IPS DF 19.7 (cell line): ENCODE data around the gene BTNL8.

Source experiments
- DNase-seq: peaks from one replicate; pipeline ENCODE4 v3.0.0-alpha.2; 2013; ENCODE audit warnings: low read depth, low spot score

BTNL8 gene

GRCh38 chr5:180969406-180969805 is 70.4 kb downstream of the BTNL8 start:
- DNase-seq, result no peak

DNA sequence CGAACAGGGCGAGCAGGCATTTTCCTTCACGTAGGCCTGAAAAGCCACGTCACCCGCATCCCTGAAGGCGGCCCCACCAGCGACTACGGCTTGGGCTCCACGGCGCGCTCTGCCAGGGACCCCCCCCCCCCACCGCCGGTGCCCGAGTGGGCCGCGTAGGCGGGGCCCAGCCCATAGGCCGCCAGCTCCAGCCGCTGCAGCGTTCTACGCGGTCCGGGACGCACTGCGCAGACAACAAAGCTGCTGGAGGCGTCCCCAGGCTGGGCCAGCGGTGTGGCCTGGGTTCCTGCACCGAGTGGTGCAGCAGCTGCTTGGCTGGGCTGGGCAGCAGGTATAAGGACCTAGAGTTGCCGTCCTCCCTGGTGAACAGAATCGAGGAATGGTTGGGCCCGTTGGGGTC is 71.4 kb downstream of the BTNL8 start:
- DNase-seq, result no peak

- DNase-seq, result no peak
These were observed 71.9 kb downstream of the BTNL8 start for GRCh38 chr5:180970875-180971274.

GRCh38 chr5:180974612-180975315 is 75.8 kb downstream of the BTNL8 start:
- no peak for DNase-seq

DNA sequence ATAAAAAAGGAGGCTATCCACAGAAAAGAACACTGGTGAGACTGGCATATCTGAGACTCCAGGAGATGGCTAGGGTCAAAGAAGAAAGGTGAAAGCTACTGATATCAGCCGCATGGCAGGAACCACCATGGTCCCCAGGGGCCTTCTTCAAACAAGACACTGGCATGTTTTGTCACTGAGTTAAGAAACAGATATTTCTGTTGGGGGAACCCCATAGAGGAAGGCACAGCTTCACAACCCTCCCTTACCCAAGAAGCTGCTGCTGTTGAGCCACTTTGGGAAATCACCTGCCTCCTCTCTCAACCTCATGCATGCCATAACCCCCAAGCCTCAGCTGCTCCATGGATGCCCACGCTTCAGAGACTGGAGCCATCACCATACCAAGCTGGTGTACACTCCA is 76.4 kb downstream of the BTNL8 start:
- DNase-seq, result no peak

- DNase-seq, result no peak
These were observed 77.6 kb downstream of the BTNL8 start for GRCh38 chr5:180976518-180976917.

DNA sequence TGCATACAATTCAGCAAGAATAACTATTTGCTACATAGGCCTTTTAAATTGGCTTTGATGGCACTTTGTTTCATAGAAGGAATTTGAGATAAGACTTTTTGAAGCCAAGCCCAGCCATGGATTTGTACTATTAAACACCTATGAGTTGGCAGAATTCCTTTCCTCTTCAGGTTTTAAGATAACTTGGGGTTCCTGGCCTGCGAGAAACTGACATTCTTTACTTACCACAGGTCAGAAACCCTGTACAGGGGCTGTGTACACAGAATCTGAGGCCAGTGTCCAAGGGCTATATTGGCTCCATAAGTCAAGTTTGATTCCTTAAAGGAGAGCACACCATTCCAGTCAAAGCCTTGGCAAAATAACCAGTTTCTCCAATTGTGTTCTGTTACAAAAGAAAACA is 78.9 kb downstream of the BTNL8 start:
- DNase-seq, result no peak

DNA sequence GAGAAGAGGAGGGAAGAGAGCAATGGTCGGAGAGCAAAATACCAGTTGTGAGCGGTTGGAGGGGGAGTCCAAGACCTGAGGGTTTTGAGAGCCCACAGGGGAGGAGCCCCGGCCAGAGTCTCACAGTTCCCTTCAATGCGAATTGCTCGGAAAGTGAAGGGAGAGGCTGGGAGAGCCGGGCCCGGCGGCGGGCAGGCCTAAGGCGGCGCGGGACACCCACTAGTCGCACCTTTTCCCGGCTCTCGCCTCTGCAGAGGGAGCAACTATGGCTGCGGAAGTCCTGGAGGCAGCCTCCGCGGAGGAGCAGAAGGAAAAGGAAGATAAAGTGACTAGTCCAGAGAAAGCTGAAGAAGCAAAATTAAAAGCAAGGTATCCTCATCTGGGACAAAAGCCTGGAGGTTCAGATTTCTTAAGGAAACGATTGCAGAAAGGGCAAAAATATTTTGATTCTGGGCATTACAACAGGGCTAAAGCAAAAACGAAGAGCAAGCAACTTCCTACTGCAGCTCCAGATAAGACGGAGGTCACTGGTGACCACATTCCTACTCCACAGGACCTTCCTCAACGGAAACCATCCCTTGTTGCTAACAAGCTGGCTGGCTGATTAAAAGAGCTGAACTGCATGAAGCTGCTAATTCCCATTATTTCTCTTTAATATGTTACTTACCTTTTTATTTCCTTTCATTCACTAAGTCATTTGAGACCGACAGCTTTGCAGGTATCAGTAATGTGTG is 83.2 kb downstream of the BTNL8 start:
- no peak for DNase-seq

GRCh38 chr5:180988016-180988415 is 89.1 kb downstream of the BTNL8 start:
- no peak for DNase-seq

GRCh38 chr5:180988592-180988991 is 89.6 kb downstream of the BTNL8 start, which contains the start of gene BTNL3:
TSS of gene BTNL3 (plus strand) at chr5:180988846. CDS start at chr5:180989029, 183 bp downstream.
- no peak for DNase-seq

GRCh38 chr5:180990086-180990881 is 91.3 kb downstream of the BTNL8 start:
- DNase-seq, result no peak

GRCh38 chr5:180990882-180991242 is 91.9 kb downstream of the BTNL8 start:
- no peak for DNase-seq
